K562 (cell line): ENCODE results near the gene FAM53B. TPM values are rescaled to one million over a fixed set of nuclear protein-coding genes. Genes with fewer than 3 reads are reported as not detected.

ENCODE experiments used
- ATAC-seq: fragments of 200-7000 bp; cut with Tn5 transposase; 3 replicates; pipeline ENCODE4 v1.9.1; 2020; ENCODE audit warnings: moderate library complexity
- BruUV-seq: library from RNA; stranded (reverse); fragments of 400-500 nt; replicated peaks from 2 replicates; lab custom pipeline; 2021; lab: Mats Ljungman, UMichigan
- CTCF ChIA-PET: fragments of 300-600 bp; formaldehyde crosslinking; extraction: SDS; loops from one replicate; lab custom pipeline; 2021; ENCODE audit warnings: low intra/inter-chr PET ratio; lab: Yijun Ruan, JAX
- POLR2A ChIA-PET: fragments of 300-600, 350-650 bp; sonication (Branson Sonifier 250); formaldehyde crosslinking; extraction: SDS; loops from one replicate; lab custom pipeline; 2021; ENCODE audit warnings: antibody characterized with exemption, inconsistent platforms; lab: Yijun Ruan, JAX
- DNase-seq, 4 experiments: peaks; one replicate each; pipeline versions ENCODE4 v3.0.0 to v3.0.0-alpha.2; 2011 to 2018; ENCODE audit warnings: low spot score in 3 of 4, mixed read lengths in 3 of 4; ENCODE audit errors: extremely low read depth in 1 of 4
- FAIRE-seq: peaks from 2 replicates; lab custom pipeline; 2011; peaks lifted over from hg19 to GRCh38; lab: Jason Lieb, UNC
- H2AFZ ChIP-seq: 2 replicates; pipeline ENCODE4 v1.6.0; 2011; ENCODE audit warnings: low read depth, low read length, control low read depth, inconsistent platforms
- H3K27ac ChIP-seq: fragments of 200-600 bp; 3 replicates; pipeline ENCODE4 v1.8.0; 2011; ENCODE audit warnings: low read depth, mild to moderate bottlenecking, control low read depth, inconsistent platforms, low read length, moderate library complexity, mixed read lengths; ENCODE audit errors: extremely low read depth
- H3K27me3 ChIP-seq, 2 experiments: fragments of 300-600 bp in 1 of 2; 2 replicates in 1 of 2; 3 replicates in 1 of 2; pipeline versions ENCODE4 v1.6.0 to v1.8.0; 2011; ENCODE audit warnings: inconsistent platforms in 2 of 2, low read length in 2 of 2, mild to moderate bottlenecking in 1 of 2, mixed read lengths in 1 of 2, moderate library complexity in 1 of 2; ENCODE audit not compliant: control insufficient read depth in 2 of 2, insufficient read depth in 2 of 2
- H3K36me3 ChIP-seq: fragments of 300-600 bp; 3 replicates; pipeline ENCODE4 v1.8.0; 2011; ENCODE audit warnings: mild to moderate bottlenecking, low read length, inconsistent platforms; ENCODE audit not compliant: control insufficient read depth, insufficient read depth
- H3K4me1 ChIP-seq, 2 experiments: fragments of 200-600 bp in 1 of 2; replicated peaks in 1 of 2; 2 replicates in 1 of 2; 3 replicates in 1 of 2; pipeline versions ENCODE4 v1.5.1 to v1.8.0; 2011; ENCODE audit warnings: inconsistent platforms in 2 of 2, low read length in 2 of 2, mild to moderate bottlenecking in 1 of 2, mixed read lengths in 1 of 2, moderate library complexity in 1 of 2; ENCODE audit not compliant: control insufficient read depth in 2 of 2, insufficient read depth in 2 of 2
- H3K4me2 ChIP-seq: 2 replicates; pipeline ENCODE4 v1.6.1; 2011; ENCODE audit warnings: low read length, control low read depth, inconsistent platforms, mixed read lengths; ENCODE audit not compliant: insufficient read depth
- H3K4me3 ChIP-seq: fragments of 200-600 bp; sonication (generic), shearing (Covaris generic); 2 replicates; pipeline ENCODE4 v1.5.1; 2016; ENCODE audit warnings: control low read depth, inconsistent platforms
- H3K79me2 ChIP-seq: fragments of 200-600 bp; 3 replicates; pipeline ENCODE4 v1.8.0; 2011; ENCODE audit warnings: low read length, inconsistent platforms; ENCODE audit not compliant: control insufficient read depth, insufficient read depth
- H3K9ac ChIP-seq, 2 experiments: 2 replicates each; pipeline versions ENCODE4 v1.6.0 to v1.6.1; 2011; ENCODE audit warnings: low read depth in 2 of 2, low read length in 2 of 2, control low read depth in 1 of 2, inconsistent platforms in 1 of 2, mild to moderate bottlenecking in 1 of 2, mixed read lengths in 1 of 2; ENCODE audit not compliant: insufficient read depth in 1 of 2
- H3K9me1 ChIP-seq: one replicate; pipeline ENCODE4 v1.6.0; 2011; ENCODE audit warnings: inconsistent platforms, mild to moderate bottlenecking, low read length, moderate library complexity; ENCODE audit not compliant: control insufficient read depth, insufficient read depth
- H3K9me3 ChIP-seq: replicated peaks from 2 replicates; pipeline ENCODE4 v1.5.1; 2011; ENCODE audit warnings: low read depth, low read length, inconsistent platforms; ENCODE audit not compliant: control insufficient read depth, insufficient read depth
- H4K20me1 ChIP-seq: replicated peaks from 2 replicates; pipeline ENCODE4 v1.6.1; 2011; ENCODE audit warnings: low read length, inconsistent platforms, mixed read lengths; ENCODE audit not compliant: control insufficient read depth, insufficient read depth
- KDM1A ChIP-seq, 2 experiments: fragments of 450-650 bp; IDR thresholded peaks; 2 replicates each; pipeline ENCODE4 v1.6.1; 2016; ENCODE audit warnings: mild to moderate bottlenecking in 2 of 2
- MCM7 ChIP-seq, 2 experiments: fragments of 450-650 bp; IDR thresholded peaks; 2 replicates each; pipeline ENCODE4 v1.6.1; 2016 to 2018
- PYGO2 ChIP-seq: fragments of 450-650 bp; IDR thresholded peaks from 2 replicates; pipeline ENCODE4 v1.6.1; 2016; ENCODE audit warnings: mild to moderate bottlenecking, missing genetic modification characterization, moderate library complexity, missing compliant biosample characterization
- SP2 ChIP-seq: IDR thresholded peaks from 2 replicates; pipeline ENCODE4 v1.6.1; 2011; ENCODE audit warnings: mild to moderate bottlenecking, low read depth, low read length, moderate library complexity; ENCODE audit not compliant: poor library complexity, severe bottlenecking; ENCODE audit errors: extremely low read depth
- TCF3 ChIP-seq: sonication (generic); formaldehyde crosslinking; IDR thresholded peaks from 2 replicates; pipeline ENCODE4 v1.4.0; 2020; ENCODE audit warnings: mild to moderate bottlenecking, missing genetic modification reagents
- ZKSCAN1 ChIP-seq: fragments of 150-350 bp; IDR thresholded peaks from 2 replicates; pipeline ENCODE4 v1.6.1; 2016; ENCODE audit warnings: low read depth, low read length
- ZZZ3 ChIP-seq: fragments of 450-650 bp; IDR thresholded peaks from 2 replicates; pipeline ENCODE4 v1.6.1; 2016; ENCODE audit warnings: antibody characterized with exemption, mild to moderate bottlenecking, moderate library complexity
- WGBS: fragments of 100-300 bp; shearing (Covaris generic); methylation state at CpG from one replicate; pipeline ENCODE4 v1.1.6; 2016; ENCODE audit warnings: low coverage, mixed read lengths; ENCODE audit not compliant: insufficient coverage; ENCODE audit errors: missing lambda C conversion rate; 5-methylcytosine and 5-hydroxymethylcytosine counted together
- in situ Hi-C: fragments of 300-500 bp; cut with MboI; formaldehyde crosslinking; loops from 4 replicates; pipeline ENCODE4 v1.15.0; 2018; ENCODE audit warnings: inconsistent platforms, mixed read lengths
- intact Hi-C: fragments of 100-400 bp; cut with micrococcal nuclease; formaldehyde crosslinking; loops from 2 replicates; pipeline ENCODE4 v1.14.2; 2022
- polyA plus RNA-seq, 8 experiments: library from polyadenylated mRNA; depleted of rRNA in 4 of 8; stranded (reverse) in 5 of 8; unstranded in 3 of 8; fragments of >200 nt; fragmentation: Nextera tagmentation in 2 of 8; fragmentation: Illumina TruSeq in 1 of 8; extraction: Ambion mirVana in 2 of 8; extraction: Trizol in 1 of 8; gene quantifications; 2 replicates each; pipeline versions ENCODE4 v1.2.1 to v1.2.3, GENCODE V29; 2011 to 2014; ENCODE audit warnings: inconsistent platforms in 1 of 8, missing spikeins in 1 of 8
- total RNA-seq, 7 experiments: library from RNA; depleted of rRNA in 6 of 7; stranded (reverse); fragments of >200 nt in 6 of 7; fragmentation: Illumina TruSeq in 2 of 7; extraction: Trizol in 2 of 7; gene quantifications; 2 replicates each; pipeline versions ENCODE4 v1.2.1 to v1.2.3, GENCODE V29; 2011 to 2021; ENCODE audit warnings: low replicate concordance in 1 of 7

Gene FAM53B
- total and polyA plus RNA-seq, 9 of the 15 experiments (the other 6 are each of a cell fraction or from before 2014, with no cell fraction given), result 0.03 to 16.5 (median 5.0) TPM

GRCh38 chr10:124656113-124656490 is 88.1 kb downstream of the FAM53B start:
- Histone ChIP-seq H3K4me3 (no peak overlapping the region), H3K4me2 (no peak overlapping the region), H3K9ac (no peak overlapping the region), H3K27me3 (no peaks in the 10 kb centered on the region), H3K9me3 (no peaks in the 10 kb centered on the region), H3K36me3 (peaks cover 5% of the 10 kb centered on the region; the same call in 1 of the 3 replicates), H2AFZ (no peak overlapping the region), H3K9me1 (no peaks in the 10 kb centered on the region), H4K20me1 (no peaks in the 10 kb centered on the region), H3K27ac (no peak overlapping the region), H3K4me1 (peaks cover 0 to 8% of the 10 kb centered on the region in 2 experiments; a peak in 2 of 5 replicates), H3K79me2 (no peaks in the 10 kb centered on the region; the same call in 2 of the 3 replicates)
- in situ Hi-C loops (no loop called here), intact Hi-C loops (no loop called here)
- BruUV-seq, result no TSS peak
- ATAC-seq (no peak), FAIRE-seq (no peak), DNase-seq (no peak)
- POLR2A ChIA-PET, result interaction anchor here (0.6 kb wide), 1 partner anchor 266 kb away, joined by 3 read pairs; no protein-coding TSS in a partner anchor
- TF ChIP-seq ZKSCAN1 (0 out of 2 replicates have a peak, but pooled peaks have one; percentile 1), TCF3 (no peak), ZZZ3 (no peak)
- WGBS, result 98% methylated on average over 6 of the region's 7 CpGs
- CTCF ChIA-PET, result no interaction called here

- no peak overlapping the region for H3K4me3 ChIP-seq
- in situ Hi-C loops (no loop called here), intact Hi-C loops (no loop called here)
- no TSS peak for BruUV-seq
- peak overlapping the region in 1 of 2 experiments; percentile 74; a peak in 2 of 4 replicates for H3K9ac ChIP-seq
- TF ChIP-seq PYGO2 (tag), result no peak
- 0 out of 2 replicates have a peak, but pooled peaks have one; percentile 47 for TF ChIP-seq ZKSCAN1
- TF ChIP-seq SP2, result no peak
- no peak for TF ChIP-seq MCM7 (IDR thresholded peaks at IDR 0.05)
- TF ChIP-seq KDM1A (IDR thresholded peaks at IDR 0.05), result no peak
- H3K9me1 ChIP-seq, result no peaks in the 10 kb centered on the region
- ATAC-seq, result no peak
- WGBS, result 92% methylated on average over 10 of the region's 13 CpGs
- H4K20me1 ChIP-seq, result no peaks in the 10 kb centered on the region
- H3K27ac ChIP-seq, result no peak overlapping the region
- no peak overlapping the region for H3K4me2 ChIP-seq
- H3K9me3 ChIP-seq, result no peaks in the 10 kb centered on the region
- ChIA-PET POLR2A (interaction anchor here (0.6 kb wide), 1 partner anchor 267 kb away, joined by 3 read pairs; no protein-coding TSS in a partner anchor), CTCF (no interaction called here)
- no peak for DNase-seq
- H3K36me3 ChIP-seq, result peaks cover 5% of the 10 kb centered on the region; the same call in 1 of the 3 replicates
- no peaks in the 10 kb centered on the region for H3K27me3 ChIP-seq
- H3K79me2 ChIP-seq, result no peaks in the 10 kb centered on the region
- H2AFZ ChIP-seq, result no peak overlapping the region
- peaks cover 0 to 12% of the 10 kb centered on the region in 2 experiments; a peak in 3 of 5 replicates for H3K4me1 ChIP-seq
- no peak for FAIRE-seq
These were observed 88.7 kb downstream of the FAM53B start for GRCh38 chr10:124655191-124656112.
